GM03348 (cell line): Measurements from ENCODE around the gene ACACB.

ENCODE experiments used
- DNase-seq: peaks from one replicate; pipeline ENCODE4 v3.0.0; 2012; ENCODE audit warnings: low spot score

The ACACB gene

GRCh38 chr12:109174468-109174867 lies 58.1 kb downstream of the ACACB start:
- DNase-seq = no peak

DNA sequence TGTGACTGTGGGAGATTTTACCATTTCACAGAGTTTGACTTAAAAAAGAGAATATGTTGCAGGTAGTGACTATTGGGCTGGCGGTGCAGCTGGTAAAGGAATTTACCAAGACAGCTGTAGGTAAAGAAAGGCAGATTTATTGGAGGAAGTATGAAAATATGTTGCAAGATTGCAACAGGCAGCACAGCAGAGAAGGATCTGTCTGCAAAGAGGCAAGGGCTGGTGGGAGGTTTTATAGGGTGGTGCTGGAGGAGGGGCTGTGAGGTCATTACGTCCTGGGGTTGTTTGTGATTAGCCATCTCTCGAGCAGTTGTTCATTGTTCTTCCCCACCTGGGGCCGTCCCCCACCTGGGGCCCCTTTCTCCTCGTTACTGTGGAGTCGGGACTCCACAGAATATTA lies 62.1 kb downstream of the ACACB start:
- no peak for DNase-seq

- DNase-seq = no peak
Measured at GRCh38 chr12:109179927-109180326, 63.5 kb downstream of the ACACB start.

GRCh38 chr12:109182041-109182839 lies 65.9 kb downstream of the ACACB start:
- no peak for DNase-seq

DNA sequence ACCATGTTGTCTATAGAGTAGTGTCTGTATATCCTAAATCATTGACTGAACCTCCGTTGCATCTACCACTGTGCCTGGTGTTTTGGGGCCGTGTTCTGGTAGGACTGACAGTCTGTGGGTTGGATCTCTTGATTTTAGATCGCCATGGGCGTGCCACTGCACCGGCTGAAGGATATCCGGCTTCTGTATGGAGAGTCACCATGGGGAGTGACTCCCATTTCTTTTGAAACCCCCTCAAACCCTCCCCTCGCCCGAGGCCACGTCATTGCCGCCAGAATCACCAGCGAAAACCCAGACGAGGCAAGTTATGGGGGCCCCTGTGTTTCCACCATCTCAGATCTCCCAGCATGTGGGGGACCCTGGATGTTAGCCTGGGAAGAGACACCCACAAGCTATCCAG lies 69.1 kb downstream of the ACACB start:
- no peak for DNase-seq

GRCh38 chr12:109186993-109187653 lies 70.7 kb downstream of the ACACB start:
- no peak for DNase-seq

DNA sequence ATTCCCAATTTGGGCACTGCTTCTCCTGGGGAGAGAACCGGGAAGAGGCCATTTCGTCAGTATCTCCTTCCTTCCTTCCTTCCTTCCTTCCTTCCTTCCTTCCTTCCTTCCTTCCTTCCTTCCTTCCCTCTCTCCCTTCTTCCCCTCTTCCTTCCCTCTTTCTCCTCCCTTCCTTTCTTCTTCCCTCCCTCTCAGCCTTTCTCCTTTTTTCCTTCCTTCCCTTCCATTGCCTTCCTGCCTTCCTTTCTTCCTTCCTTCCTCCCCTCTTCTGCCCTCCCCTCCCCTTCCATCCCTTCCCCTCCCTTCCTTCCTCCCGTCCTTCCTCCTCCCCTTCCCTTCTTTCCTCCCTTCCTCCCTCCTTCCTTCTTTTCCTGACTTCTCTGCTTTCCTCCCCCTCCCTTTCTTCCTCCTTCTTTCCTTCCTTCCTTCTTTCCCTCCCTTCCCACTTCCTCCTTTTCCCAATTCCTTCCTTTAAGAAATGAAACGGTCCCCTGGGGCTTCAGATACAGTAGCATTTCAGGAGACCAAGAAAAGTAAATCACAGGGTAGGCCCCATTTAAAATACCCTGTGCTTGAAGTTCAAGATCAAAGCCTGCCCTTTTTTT lies 71.8 kb downstream of the ACACB start:
- DNase-seq = no peak

DNA sequence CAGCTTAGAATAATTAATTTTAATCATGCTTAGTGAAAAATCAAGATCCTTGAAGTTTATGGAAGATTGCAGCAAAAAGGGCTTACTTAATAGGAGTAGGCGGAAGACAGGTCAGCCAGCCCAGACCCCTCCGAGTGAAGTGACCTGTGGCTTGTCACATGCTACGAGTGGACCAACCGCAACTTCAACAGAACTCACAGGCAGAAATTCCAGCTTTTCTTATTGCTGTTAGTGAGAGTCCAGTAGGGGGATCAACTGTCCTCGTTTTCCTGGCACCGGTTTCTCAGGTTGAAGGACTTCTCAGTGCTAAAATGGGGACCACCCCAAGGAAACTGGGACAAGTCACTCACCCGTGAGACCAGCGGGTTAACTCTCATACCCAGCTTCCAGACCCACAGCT lies 72.9 kb downstream of the ACACB start:
- DNase-seq = no peak

DNA sequence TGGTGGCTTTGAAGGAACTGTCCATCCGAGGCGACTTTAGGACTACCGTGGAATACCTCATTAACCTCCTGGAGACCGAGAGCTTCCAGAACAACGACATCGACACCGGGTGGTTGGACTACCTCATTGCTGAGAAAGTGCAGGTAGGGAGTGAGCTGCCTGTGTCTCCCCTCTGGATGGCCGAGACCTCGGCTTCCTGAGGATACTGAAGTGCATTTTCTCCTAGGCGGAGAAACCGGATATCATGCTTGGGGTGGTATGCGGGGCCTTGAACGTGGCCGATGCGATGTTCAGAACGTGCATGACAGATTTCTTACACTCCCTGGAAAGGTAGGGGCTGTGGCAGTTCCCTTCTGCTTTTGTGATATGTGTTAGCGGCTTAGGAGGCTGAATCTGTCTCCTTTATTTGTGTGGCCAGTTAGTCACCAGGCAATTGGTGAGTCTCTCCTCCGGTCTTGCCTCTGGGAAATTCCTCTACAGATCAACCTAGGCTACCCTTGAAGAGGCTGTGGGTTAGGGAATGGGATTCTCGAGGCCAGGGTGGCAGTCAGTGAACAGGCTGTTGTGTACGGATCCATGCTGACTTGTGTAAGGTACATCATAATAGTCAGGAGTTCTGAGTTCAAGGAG lies 75.3 kb downstream of the ACACB start:
- no peak for DNase-seq

- DNase-seq = peak; percentile 78
Measured at GRCh38 chr12:109192358-109192757, 76.0 kb downstream of the ACACB start.

GRCh38 chr12:109193896-109194295 lies 77.5 kb downstream of the ACACB start:
- no peak for DNase-seq

- DNase-seq = no peak
Measured at GRCh38 chr12:109196332-109196731, 79.9 kb downstream of the ACACB start.

DNA sequence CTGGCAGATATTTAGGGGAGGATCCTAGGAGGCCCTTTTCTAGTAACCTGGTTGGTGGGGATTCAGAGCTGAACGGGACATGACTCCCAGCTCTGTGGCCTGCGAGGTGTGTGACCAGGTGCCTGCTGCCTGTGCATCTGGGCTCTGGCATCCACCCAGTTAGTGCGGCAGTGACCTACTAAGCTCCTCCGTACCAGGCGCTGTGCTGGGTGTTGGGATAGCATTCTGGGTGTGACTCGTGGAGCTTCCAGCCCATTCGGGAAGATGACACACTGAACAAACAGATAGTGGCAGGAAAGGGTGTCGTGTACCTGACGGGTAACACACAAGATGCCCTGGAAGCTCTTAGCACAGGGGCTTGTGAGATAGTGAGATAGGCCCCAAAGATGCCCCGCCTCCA lies 80.9 kb downstream of the ACACB start:
- no peak for DNase-seq

DNA sequence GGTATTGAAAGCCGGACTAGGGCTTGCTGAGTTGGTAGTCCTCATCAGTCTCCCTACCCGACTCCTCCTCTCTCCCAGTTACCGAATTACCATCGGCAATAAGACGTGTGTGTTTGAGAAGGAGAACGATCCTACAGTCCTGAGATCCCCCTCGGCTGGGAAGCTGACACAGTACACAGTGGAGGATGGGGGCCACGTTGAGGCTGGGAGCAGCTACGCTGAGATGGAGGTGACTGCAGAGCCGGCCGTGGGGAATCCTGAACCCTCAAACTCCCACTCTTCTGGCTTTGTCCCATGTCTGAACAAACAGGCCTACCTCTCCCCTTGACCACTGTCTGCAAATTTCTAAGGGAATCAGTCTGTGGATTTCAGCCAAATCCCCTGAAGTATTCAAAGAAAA lies 82.9 kb downstream of the ACACB start:
- DNase-seq = no peak

- no peak for DNase-seq
Measured at GRCh38 chr12:109200825-109201495, 84.6 kb downstream of the ACACB start.

DNA sequence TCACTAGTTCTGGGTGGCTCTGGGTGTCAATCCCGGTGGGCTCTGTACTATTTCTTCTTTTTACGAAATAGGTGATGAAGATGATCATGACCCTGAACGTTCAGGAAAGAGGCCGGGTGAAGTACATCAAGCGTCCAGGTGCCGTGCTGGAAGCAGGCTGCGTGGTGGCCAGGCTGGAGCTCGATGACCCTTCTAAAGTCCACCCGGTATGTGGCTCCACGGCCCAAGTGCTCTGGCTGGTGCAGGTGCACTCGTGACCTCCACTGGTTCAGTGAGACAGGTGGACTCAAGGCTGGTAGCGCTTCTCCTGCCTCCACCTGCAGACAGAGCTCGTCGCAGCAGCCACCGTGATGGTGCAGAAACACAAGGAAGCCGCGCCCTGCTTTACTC lies 85.1 kb downstream of the ACACB start:
- DNase-seq = no peak

- no peak for DNase-seq
Measured at GRCh38 chr12:109202770-109203169, 86.4 kb downstream of the ACACB start.

- DNase-seq = no peak
Measured at GRCh38 chr12:109203480-109203879, 87.1 kb downstream of the ACACB start.

GRCh38 chr12:109209082-109209481 lies 92.7 kb downstream of the ACACB start:
- DNase-seq = no peak

- DNase-seq = no peak
Measured at GRCh38 chr12:109212460-109213115, 96.2 kb downstream of the ACACB start.

- no peak for DNase-seq
Measured at GRCh38 chr12:109214131-109214530, 97.7 kb downstream of the ACACB start.

DNA sequence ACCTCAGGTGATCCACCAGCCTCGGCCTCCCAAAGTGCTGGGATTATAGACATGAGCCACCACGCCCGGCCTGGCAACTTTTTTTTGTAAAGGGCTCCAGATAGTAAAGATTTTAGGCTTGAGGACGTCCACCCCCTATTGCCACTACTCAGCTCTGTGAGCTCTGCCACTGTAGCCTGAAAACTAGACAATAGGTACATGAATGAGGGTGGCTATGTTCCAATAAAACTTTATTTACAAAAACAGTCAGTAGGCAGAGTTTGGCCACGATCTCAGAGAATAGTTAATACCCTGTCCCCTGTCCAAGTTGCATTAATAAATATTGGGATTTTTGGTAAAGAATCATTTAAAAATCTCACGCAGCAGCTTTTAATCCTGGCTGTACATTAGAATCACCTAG lies 102.6 kb downstream of the ACACB start:
- no peak for DNase-seq
